ENCODE measurements around the gene SUMF1.

SUMF1 gene

GRCh38 chr3:4411236-4411635, 55.8 kb downstream of the SUMF1 start:
- DNase-seq, result no peak

- no peak for DNase-seq
These were observed 56.5 kb downstream of the SUMF1 start for GRCh38 chr3:4410606-4411005.

- no peak for DNase-seq
These were observed 57.0 kb downstream of the SUMF1 start for GRCh38 chr3:4409971-4410573.

- no peak for DNase-seq
These were observed 57.7 kb downstream of the SUMF1 start for GRCh38 chr3:4409415-4409814.

DNA sequence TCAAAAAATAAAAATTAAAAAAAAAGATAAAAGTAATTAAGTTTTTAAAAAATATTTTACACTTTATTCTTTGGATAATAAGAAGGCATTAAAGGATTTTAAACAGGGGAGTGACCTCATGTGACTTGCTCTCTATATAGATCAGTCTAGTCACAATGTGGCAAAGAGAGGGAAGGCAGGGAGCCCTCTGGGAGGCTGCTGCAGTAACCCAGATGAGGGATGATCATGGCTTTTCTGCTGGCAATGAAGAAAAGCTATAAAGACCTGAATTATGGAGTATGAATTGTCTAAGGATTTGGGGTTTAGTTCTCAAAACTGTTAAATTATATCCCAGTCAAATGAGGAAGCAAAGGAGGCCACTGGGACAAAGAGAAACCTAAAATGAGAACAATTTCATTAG, 58.1 kb downstream of the SUMF1 start:
- DNase-seq, result no peak

GRCh38 chr3:4407941-4408340, 59.1 kb downstream of the SUMF1 start:
- DNase-seq, result no peak

GRCh38 chr3:4406746-4407568, 60.1 kb downstream of the SUMF1 start:
- DNase-seq, result no peak

DNA sequence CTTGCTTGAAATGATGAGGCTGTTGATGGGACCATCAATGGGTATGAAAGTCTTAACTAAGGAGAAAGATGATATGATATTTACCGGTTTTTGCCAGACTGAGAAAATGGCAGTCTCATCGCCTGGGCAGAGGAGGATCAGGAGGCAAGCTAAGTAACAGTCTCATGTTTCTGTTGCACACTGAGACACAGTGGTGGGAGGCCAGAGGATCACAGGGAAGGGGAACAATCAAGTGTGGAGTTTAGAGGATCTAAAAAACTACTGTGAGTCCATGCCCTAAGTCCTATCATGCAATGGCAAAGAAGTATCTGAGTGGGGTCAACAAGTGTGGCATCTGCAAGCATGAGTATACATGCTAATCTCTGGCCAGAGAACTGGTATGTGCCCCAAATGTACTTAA, 62.2 kb downstream of the SUMF1 start:
- DNase-seq, result no peak

- no peak for DNase-seq
These were observed 65.6 kb downstream of the SUMF1 start for GRCh38 chr3:4401441-4401840.

DNA sequence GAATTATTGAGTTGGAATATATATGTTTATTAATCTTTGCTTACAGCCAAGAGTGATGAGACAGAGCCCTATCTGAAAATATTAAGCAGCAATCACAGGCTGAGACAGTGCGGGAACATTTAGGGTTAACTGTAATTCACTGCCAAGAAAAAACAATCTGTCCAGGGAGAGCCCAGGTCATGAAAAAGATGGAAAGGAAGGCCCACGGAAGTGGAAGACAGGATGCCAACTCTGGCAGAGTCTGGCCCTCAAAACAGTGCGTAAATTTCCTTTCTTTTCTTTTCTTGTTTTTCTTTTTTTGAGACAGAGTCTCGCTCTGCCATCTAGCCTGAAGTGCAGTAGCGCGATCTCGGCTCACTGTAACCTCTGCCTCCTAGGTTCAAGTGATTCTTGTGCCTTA, 67.6 kb downstream of the SUMF1 start:
- DNase-seq, result no peak

DNA sequence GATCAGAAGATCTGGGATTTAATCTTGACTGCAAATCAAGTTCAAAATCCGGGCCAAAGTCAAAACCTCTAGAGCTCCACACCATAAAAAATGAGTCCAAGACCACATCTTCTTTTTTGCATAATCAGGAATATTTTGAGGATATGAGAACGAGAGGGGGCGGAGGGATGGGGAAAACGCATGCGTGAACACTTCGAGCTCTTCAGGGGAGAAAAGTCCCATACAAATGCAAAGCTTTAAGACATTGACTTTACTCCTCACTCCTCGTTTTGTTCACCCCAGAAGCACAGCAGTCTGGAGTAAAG, 68.2 kb downstream of the SUMF1 start:
- no peak for DNase-seq

DNA sequence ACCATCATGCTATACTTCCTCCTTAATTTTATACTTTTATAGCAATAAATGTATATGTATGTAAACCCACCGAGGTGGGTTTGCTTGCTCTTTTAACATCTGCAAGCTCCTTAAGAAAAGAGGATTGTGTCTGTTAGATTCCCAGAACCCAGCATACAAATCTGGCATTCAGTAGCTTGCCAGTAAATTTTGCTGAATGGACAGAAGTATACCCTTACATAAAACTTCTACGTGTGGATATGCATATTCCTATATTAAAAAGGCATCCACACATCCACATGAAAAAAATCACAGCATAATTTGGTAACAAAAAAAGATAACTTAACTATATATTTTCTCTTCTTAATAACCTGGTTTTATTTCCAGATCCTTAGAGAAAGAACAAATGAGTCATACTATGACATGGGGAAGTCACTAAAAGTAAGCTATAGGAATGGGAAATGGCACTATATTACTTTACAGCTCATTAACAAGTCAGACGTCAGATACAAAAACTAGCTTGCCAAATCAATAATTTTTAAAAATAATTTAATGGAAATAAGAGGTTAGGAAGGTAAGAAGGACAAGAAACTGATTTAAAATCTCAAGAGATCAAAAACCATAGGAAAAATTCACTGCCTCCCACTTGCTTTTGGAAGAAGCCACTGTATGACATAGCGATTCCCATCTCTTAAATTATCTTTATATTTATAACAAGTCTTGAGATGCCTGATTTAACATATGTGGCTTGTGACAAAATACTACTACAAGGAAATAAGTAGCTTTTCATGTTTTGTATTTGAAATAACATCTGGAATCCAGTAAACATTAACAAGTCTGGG, 68.7 kb downstream of the SUMF1 start:
- DNase-seq, result no peak

- DNase-seq, result no peak
These were observed 69.6 kb downstream of the SUMF1 start for GRCh38 chr3:4397466-4397865.

DNA sequence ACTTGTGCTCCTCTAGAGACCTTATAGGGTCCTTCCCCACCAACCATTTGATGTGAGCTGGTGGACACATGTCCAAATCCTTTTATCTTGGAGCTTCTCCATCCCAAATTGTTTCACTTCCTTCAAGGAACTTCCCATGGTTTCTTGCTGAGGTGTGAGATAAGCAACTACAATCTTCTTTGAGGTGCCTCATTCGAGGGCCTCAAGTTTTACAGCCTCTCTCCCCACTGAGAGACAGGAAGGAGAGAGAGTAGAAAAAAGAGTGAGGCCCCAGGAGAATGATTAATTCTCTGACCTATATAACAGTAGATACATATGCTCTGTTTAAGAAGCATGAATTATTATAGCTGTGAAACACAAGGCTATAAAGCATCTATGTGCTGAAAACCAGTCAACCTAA, 70.5 kb downstream of the SUMF1 start:
- no peak for DNase-seq

GRCh38 chr3:4396006-4396405, 71.1 kb downstream of the SUMF1 start:
- DNase-seq, result no peak

DNA sequence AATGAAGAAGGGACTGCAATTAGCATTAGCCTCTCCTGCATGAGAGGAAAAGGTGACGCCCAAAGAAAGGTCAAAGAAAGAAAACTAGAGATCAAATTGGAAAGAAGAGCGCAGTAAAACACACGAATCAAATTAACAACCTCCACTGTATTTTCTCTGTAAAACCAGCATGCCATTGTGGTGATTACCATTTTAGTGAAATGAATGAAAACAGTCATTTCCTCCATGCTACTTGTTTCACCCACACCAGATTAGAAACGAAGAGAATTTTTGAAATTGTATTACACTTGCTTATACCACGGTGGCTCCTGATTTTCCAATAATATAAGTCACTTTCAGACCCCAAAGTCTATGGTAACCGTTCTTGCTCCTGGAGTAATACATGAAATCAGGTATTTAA, 71.6 kb downstream of the SUMF1 start:
- DNase-seq, result no peak

DNA sequence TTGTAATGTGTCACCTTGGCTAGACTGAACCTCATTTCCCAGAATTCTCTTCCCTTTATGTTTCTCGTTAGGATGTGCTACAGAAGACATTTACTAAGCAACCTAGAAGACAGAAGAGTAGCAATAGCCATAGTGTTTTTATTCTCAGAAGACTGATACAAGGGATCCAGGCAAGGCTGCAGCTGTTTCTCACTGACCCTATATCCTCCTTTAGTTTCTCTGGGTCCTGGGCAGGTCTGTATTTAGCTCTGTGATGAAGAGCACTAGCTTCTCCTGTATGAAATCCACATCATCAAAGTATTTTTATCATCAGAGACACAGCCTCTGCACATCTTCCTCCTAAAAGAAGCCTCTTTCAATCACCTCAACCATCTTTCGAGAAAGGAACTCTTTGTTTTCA, 72.5 kb downstream of the SUMF1 start:
- DNase-seq, result no peak

- DNase-seq, result no peak
These were observed 73.0 kb downstream of the SUMF1 start for GRCh38 chr3:4394048-4394447.

GRCh38 chr3:4392992-4393391, 74.1 kb downstream of the SUMF1 start:
- no peak for DNase-seq

GRCh38 chr3:4387210-4388204, 79.6 kb downstream of the SUMF1 start:
- DNase-seq, result no peak

DNA sequence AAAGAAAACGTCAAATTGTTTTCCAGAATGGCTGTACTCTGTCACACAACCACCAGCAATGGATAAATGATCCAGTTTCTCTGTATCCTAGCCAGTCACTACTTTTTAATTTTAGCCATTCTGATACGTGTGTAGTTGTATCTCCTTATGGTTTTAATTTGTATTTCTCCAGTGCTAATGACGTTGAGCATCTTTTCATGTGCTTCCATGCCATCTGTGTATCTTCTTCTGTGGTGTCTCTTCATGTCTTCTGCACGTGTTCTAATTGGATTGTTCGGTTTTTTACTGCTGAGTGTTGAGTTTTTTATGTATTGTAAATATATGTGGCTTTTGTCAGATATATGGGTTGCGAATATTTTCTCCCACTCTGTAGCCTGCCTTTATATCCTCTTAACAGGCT, 81.9 kb downstream of the SUMF1 start:
- no peak for DNase-seq

DNA sequence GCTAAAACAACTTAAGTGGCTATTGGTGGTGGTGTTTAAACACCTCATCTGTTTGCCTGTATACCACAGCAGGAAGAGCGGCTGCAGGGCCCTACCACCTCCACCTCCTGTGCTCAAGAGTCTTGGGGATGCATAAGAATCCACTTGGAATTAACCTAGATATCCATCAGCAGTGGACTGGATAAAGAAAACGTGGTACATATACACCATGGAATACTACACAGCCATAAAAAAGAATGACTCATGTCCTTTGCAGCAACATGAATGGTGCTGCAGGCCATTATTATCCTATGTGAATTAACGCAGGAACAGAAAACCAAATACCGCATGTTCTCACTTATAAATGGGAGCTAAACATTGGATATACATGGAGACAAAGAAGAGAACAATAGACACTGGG, 87.1 kb downstream of the SUMF1 start:
- DNase-seq, result no peak

GRCh38 chr3:4376499-4376898, 90.6 kb downstream of the SUMF1 start:
- DNase-seq, result no peak

All from GOT3 (cell line).